C4-2B (cell line): ENCODE results near the gene USB1.

Source experiments
- CTCF ChIP-seq: fragments of 450-650 bp; conservative IDR thresholded peaks from 2 replicates; pipeline ENCODE4 v1.5.1; 2017; ENCODE audit warnings: mild to moderate bottlenecking
- ZFX ChIP-seq: fragments of 450-650 bp; IDR thresholded peaks from 2 replicates; pipeline ENCODE4 v1.6.1; 2017

- TF ChIP-seq CTCF: no peak
- TF ChIP-seq ZFX: no peak
Measured at GRCh38 chr16:57957673-57958392, 43.4 kb upstream of the USB1 start.
